WTC11 (cell line): ENCODE measurements around the gene ZSWIM3. TPM values are rescaled to one million over a fixed set of nuclear protein-coding genes. Genes with fewer than 3 reads are reported as not detected.

Experiments
- ATAC-seq: fragments of 200-7000 bp; cut with Tn5 transposase; 2 replicates; pipeline ENCODE4 v1.10.0; 2021; ENCODE audit warnings: mild to moderate bottlenecking, moderate library complexity
- CTCF ChIA-PET: fragments of 300-600 bp; sonication (Branson Sonifier 250); formaldehyde crosslinking; loops from one replicate; lab custom pipeline; 2021; ENCODE audit warnings: antibody characterized with exemption; lab: Charles Lee
- POLR2A ChIA-PET: fragments of 350-600 bp; sonication (Branson Sonifier 250); formaldehyde crosslinking; loops from one replicate; lab custom pipeline; 2021; ENCODE audit warnings: antibody characterized with exemption; lab: Charles Lee
- DNase-seq: peaks from one replicate; pipeline ENCODE4 v3.0.0; 2021; ENCODE audit warnings: low spot score
- H3K27ac Mint-ChIP-seq: 2 replicates; pipeline ENCODE4 v1.8.0; 2021; ENCODE audit warnings: mixed read lengths
- H3K27me3 Mint-ChIP-seq: 2 replicates; pipeline ENCODE4 v1.8.0; 2021; ENCODE audit warnings: low read depth, mild to moderate bottlenecking, moderate library complexity, mixed read lengths
- H3K36me3 Mint-ChIP-seq: 2 replicates; pipeline ENCODE4 v1.8.0; 2021; ENCODE audit warnings: mixed read lengths
- H3K4me1 Mint-ChIP-seq: 2 replicates; pipeline ENCODE4 v1.8.0; 2022; ENCODE audit warnings: mixed read lengths
- H3K4me3 Mint-ChIP-seq: 2 replicates; pipeline ENCODE4 v1.8.0; 2021; ENCODE audit warnings: mild to moderate bottlenecking, moderate library complexity, mixed read lengths
- H3K9me3 Mint-ChIP-seq: 2 replicates; pipeline ENCODE4 v1.8.0; 2021; ENCODE audit warnings: mixed read lengths
- AR ChIP-seq: fragments of 250-450 bp; sonication (Bioruptor Pico); IDR thresholded peaks from 2 replicates; pipeline ENCODE4 v1.9.0; 2021; ENCODE audit warnings: mild to moderate bottlenecking
- ATF6 ChIP-seq: sonication (generic); formaldehyde crosslinking; IDR thresholded peaks from 2 replicates; pipeline ENCODE4 v1.8.1; 2023; ENCODE audit warnings: mild to moderate bottlenecking, missing genetic modification reagents
- CBFB ChIP-seq: sonication (generic); formaldehyde crosslinking; IDR thresholded peaks from 2 replicates; pipeline ENCODE4 v1.8.1; 2022; ENCODE audit warnings: mild to moderate bottlenecking, low read depth, missing genetic modification reagents
- FOXP1 ChIP-seq: sonication (generic); formaldehyde crosslinking; IDR thresholded peaks from 2 replicates; pipeline ENCODE4 v1.8.0; 2022; ENCODE audit warnings: missing genetic modification reagents, mild to moderate bottlenecking, moderate library complexity, borderline replicate concordance
- FOXP4 ChIP-seq: sonication (generic); formaldehyde crosslinking; IDR thresholded peaks from 2 replicates; pipeline ENCODE4 v1.8.0; 2022; ENCODE audit warnings: mild to moderate bottlenecking, missing genetic modification reagents
- PRRX2 ChIP-seq: fragments of 250-450 bp; sonication (Bioruptor Pico); IDR thresholded peaks from 2 replicates; pipeline ENCODE4 v1.8.0; 2021; ENCODE audit warnings: mild to moderate bottlenecking
- ZNF138 ChIP-seq: sonication (generic); formaldehyde crosslinking; conservative IDR thresholded peaks from 2 replicates; pipeline ENCODE4 v1.8.1; 2022; ENCODE audit warnings: mild to moderate bottlenecking, moderate library complexity, missing genetic modification reagents
- ZNF232 ChIP-seq: sonication (generic); formaldehyde crosslinking; IDR thresholded peaks from 2 replicates; pipeline ENCODE4 v1.8.0; 2022; ENCODE audit warnings: mild to moderate bottlenecking, missing genetic modification reagents
- total RNA-seq: library from RNA; stranded (reverse); gene quantifications from 3 replicates; pipeline ENCODE4 v1.2.3, GENCODE V29; 2021
- TF ChIP-seq, protein P1 (sequence below): sonication (generic); formaldehyde crosslinking; IDR thresholded peaks from 2 replicates; pipeline ENCODE4 v1.8.1; 2022; ENCODE audit warnings: low read depth, missing genetic modification reagents, borderline replicate concordance
- TF ChIP-seq, protein P2 (sequence below): sonication (generic); formaldehyde crosslinking; IDR thresholded peaks from 2 replicates; pipeline ENCODE4 v1.8.0; 2023; ENCODE audit warnings: mild to moderate bottlenecking, missing genetic modification reagents
- TF ChIP-seq, protein P3 (sequence below): sonication (generic); formaldehyde crosslinking; IDR thresholded peaks from 2 replicates; pipeline ENCODE4 v1.8.0; 2022; ENCODE audit warnings: mild to moderate bottlenecking, missing genetic modification reagents
- TF ChIP-seq, protein P4 (sequence below): sonication (generic); formaldehyde crosslinking; IDR thresholded peaks from 2 replicates; pipeline ENCODE4 v1.8.1; 2022; ENCODE audit warnings: missing genetic modification reagents, borderline replicate concordance
- TF ChIP-seq, protein P5 (sequence below): fragments of 250-450 bp; sonication (Bioruptor Pico); IDR thresholded peaks from 2 replicates; pipeline ENCODE4 v1.9.0; 2021; ENCODE audit warnings: moderate library complexity, mild to moderate bottlenecking, inconsistent platforms, borderline replicate concordance

The ZSWIM3 gene
- total RNA-seq, 1 experiment from 2014 or later: 3.4 TPM

- TF ChIP-seq, protein P1, sequence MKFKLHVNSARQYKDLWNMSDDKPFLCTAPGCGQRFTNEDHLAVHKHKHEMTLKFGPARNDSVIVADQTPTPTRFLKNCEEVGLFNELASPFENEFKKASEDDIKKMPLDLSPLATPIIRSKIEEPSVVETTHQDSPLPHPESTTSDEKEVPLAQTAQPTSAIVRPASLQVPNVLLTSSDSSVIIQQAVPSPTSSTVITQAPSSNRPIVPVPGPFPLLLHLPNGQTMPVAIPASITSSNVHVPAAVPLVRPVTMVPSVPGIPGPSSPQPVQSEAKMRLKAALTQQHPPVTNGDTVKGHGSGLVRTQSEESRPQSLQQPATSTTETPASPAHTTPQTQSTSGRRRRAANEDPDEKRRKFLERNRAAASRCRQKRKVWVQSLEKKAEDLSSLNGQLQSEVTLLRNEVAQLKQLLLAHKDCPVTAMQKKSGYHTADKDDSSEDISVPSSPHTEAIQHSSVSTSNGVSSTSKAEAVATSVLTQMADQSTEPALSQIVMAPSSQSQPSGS (CRISPR knock-in tag): no peak
- TF ChIP-seq, protein P2, sequence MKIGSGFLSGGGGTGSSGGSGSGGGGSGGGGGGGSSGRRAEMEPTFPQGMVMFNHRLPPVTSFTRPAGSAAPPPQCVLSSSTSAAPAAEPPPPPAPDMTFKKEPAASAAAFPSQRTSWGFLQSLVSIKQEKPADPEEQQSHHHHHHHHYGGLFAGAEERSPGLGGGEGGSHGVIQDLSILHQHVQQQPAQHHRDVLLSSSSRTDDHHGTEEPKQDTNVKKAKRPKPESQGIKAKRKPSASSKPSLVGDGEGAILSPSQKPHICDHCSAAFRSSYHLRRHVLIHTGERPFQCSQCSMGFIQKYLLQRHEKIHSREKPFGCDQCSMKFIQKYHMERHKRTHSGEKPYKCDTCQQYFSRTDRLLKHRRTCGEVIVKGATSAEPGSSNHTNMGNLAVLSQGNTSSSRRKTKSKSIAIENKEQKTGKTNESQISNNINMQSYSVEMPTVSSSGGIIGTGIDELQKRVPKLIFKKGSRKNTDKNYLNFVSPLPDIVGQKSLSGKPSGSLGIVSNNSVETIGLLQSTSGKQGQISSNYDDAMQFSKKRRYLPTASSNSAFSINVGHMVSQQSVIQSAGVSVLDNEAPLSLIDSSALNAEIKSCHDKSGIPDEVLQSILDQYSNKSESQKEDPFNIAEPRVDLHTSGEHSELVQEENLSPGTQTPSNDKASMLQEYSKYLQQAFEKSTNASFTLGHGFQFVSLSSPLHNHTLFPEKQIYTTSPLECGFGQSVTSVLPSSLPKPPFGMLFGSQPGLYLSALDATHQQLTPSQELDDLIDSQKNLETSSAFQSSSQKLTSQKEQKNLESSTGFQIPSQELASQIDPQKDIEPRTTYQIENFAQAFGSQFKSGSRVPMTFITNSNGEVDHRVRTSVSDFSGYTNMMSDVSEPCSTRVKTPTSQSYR (CRISPR knock-in tag): no peak
Measured at GRCh38 chr20:45818239-45818638, 39.2 kb upstream of the ZSWIM3 start (continued).

- no peaks in the 10 kb centered on the region for H3K9me3 Mint-ChIP-seq
- TF ChIP-seq FOXP4 (no peak), ATF6 (CRISPR knock-in tag) (no peak), ZNF138 (no peak), AR (CRISPR knock-in tag) (no peak), PRRX2 (CRISPR knock-in tag) (no peak), FOXP1 (CRISPR knock-in tag) (no peak), CBFB (CRISPR knock-in tag) (no peak), ZNF232 (CRISPR knock-in tag) (no peak)
- TF ChIP-seq, protein P3, sequence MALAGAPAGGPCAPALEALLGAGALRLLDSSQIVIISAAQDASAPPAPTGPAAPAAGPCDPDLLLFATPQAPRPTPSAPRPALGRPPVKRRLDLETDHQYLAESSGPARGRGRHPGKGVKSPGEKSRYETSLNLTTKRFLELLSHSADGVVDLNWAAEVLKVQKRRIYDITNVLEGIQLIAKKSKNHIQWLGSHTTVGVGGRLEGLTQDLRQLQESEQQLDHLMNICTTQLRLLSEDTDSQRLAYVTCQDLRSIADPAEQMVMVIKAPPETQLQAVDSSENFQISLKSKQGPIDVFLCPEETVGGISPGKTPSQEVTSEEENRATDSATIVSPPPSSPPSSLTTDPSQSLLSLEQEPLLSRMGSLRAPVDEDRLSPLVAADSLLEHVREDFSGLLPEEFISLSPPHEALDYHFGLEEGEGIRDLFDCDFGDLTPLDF (CRISPR knock-in tag): no peak
- TF ChIP-seq, protein P4, sequence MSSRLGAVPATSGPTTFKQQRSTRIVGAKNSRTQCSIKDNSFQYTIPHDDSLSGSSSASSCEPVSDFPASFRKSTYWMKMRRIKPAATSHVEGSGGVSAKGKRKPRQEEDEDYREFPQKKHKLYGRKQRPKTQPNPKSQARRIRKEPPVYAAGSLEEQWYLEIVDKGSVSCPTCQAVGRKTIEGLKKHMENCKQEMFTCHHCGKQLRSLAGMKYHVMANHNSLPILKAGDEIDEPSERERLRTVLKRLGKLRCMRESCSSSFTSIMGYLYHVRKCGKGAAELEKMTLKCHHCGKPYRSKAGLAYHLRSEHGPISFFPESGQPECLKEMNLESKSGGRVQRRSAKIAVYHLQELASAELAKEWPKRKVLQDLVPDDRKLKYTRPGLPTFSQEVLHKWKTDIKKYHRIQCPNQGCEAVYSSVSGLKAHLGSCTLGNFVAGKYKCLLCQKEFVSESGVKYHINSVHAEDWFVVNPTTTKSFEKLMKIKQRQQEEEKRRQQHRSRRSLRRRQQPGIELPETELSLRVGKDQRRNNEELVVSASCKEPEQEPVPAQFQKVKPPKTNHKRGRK: no peak
- TF ChIP-seq, protein P5, sequence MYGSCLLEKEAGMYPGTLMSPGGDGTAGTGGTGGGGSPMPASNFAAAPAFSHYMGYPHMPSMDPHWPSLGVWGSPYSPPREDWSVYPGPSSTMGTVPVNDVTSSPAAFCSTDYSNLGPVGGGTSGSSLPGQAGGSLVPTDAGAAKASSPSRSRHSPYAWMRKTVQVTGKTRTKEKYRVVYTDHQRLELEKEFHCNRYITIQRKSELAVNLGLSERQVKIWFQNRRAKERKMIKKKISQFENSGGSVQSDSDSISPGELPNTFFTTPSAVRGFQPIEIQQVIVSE (CRISPR knock-in tag): no peak
- H3K36me3 Mint-ChIP-seq: peaks cover 23% of the 10 kb centered on the region
- ATAC-seq: no peak
- peaks cover 21% of the 10 kb centered on the region for H3K27me3 Mint-ChIP-seq
- DNase-seq: no peak
- ChIA-PET POLR2A (no interaction called here), CTCF (interaction anchor here (0.7 to 2.8 kb wide), 4 partner anchors 48 to 449 kb away, joined by 3 to 9 read pairs (median 4); no protein-coding TSS in a partner anchor)
- H3K4me1 Mint-ChIP-seq: peaks cover 22% of the 10 kb centered on the region
- H3K27ac Mint-ChIP-seq: peak overlapping the region; percentile 85; the same call in 1 of the 2 replicates
- H3K4me3 Mint-ChIP-seq: no peak overlapping the region
Measured at GRCh38 chr20:45819466-45819865, 37.9 kb upstream of the ZSWIM3 start.
